Daoy (cell line): ENCODE data around the gene ANKRD34A. TPM values are rescaled to one million over a fixed set of nuclear protein-coding genes. Genes with fewer than 3 reads are reported as not detected.

Source experiments
- total RNA-seq: library from RNA; depleted of rRNA; stranded (reverse); fragments of >200 nt; shearing (Covaris generic); gene quantifications from 2 replicates; pipeline ENCODE4 v1.2.3, GENCODE V29; 2014; rRNA removed

Gene ANKRD34A
- total RNA-seq, 1 experiment from 2014 or later: not detected

Other genes with a start within 250 kb of the ANKRD34A start
- gene CD160, start 245.1 kb downstream of the ANKRD34A start, total RNA-seq: not detected in 2 replicates
- gene RNF115, start 140.5 kb downstream of the ANKRD34A start, total RNA-seq: 7.2 and 8.9 TPM in 2 replicates
- 65.1 and 69.7 TPM in 2 replicates for gene POLR3C, start 140.4 kb downstream of the ANKRD34A start, total RNA-seq
- gene NUDT17, start 118.9 kb downstream of the ANKRD34A start, total RNA-seq: 1.8 and 3.2 TPM in 2 replicates
- gene PIAS3, start 105.5 kb downstream of the ANKRD34A start, total RNA-seq: 3.9 and 10.2 TPM in 2 replicates
- gene ANKRD35, start 78.7 kb downstream of the ANKRD34A start, total RNA-seq: not detected in 2 replicates
- gene ITGA10, start 54.5 kb downstream of the ANKRD34A start, total RNA-seq: 0.27 and 0.40 TPM in 2 replicates
- 17.8 and 21.6 TPM in 2 replicates for gene PEX11B, start 45.9 kb downstream of the ANKRD34A start, total RNA-seq
- 596 and 830 TPM in 2 replicates for gene RBM8A, start 37.1 kb downstream of the ANKRD34A start, total RNA-seq
- 16.0 and 21.0 TPM in 2 replicates for gene LIX1L, start 6.6 kb downstream of the ANKRD34A start, total RNA-seq
- gene POLR3GL, start 115 bp upstream of the ANKRD34A start, total RNA-seq: 9.0 and 12.6 TPM in 2 replicates
- gene TXNIP, start 32.0 kb upstream of the ANKRD34A start, total RNA-seq: 2.6 and 2.8 TPM in 2 replicates
- gene HJV, start 57.2 kb upstream of the ANKRD34A start, total RNA-seq: not detected in 2 replicates
- gene NBPF10, start 180.2 kb upstream of the ANKRD34A start, total RNA-seq: 0.46 and 1.0 TPM in 2 replicates